UCSD-AML1 (cell line): Measurements from ENCODE around the gene SORL1.

Source experiments
- DNase-seq: peaks from one replicate; lab custom pipeline; 2025; ENCODE audit not compliant: unreplicated experiment; lab: John Stamatoyannopoulos, UW

Gene SORL1

DNA sequence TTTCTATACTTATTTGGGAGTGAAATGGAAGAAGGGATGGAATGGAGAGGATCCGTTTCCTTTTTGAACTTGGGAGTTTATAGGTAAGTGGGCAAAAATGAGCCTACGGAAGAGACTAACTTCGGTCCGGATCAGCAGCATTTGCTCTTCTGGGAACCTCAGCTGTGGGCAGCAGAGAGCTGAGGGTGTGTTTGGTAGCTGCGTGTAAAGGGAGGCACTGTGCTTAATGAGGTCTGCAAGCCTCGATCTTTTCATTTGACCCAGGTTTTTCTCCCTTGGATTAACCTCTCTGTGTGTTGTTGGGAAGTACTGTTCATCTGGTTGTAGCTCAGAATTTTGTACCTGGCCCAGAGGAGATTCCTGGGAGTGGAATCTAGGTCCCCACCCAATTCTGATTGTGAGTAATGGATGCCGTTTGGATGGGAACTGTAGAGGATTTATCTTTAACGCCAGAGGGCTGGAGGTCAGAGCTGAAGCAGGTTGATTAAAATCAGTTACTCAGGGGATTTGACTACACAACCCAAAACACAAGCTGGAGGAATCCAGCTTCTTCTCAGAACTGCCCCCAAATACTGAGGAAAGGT, 202.2 kb downstream of the SORL1 start:
- no peak for DNase-seq

DNA sequence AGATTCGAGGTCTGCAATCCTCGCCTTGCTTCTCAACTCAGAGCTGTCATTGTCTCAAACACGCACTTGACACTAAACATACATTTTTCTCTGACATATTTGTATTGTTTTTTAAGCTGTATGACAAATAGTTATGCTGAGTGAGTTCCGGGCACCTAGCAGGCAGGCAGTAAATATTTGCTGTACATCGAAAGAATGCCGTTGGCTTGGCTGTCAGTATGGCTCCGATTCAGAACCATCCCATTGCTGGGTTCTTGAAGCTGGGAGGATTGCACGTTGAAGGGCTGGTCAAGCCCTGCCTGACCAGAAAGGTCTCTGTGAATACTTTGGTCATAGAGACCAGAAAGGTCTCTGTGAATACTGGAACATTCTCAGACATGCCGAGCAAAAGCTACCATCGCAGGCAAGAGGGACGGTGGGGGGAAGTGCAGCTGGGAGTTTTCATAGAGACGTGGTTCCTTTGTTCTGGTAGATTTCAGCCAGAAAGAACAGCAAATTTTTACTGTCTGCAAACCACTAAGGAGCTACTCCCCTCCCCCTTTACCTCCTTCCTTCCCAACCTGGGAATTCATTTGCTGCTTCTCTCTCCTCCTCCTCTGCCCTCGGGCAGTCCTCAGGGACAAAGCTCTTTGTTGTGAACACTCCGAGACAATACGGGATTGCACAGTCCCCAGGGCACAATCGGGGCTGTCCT, 202.9 kb downstream of the SORL1 start:
- DNase-seq, result no peak

DNA sequence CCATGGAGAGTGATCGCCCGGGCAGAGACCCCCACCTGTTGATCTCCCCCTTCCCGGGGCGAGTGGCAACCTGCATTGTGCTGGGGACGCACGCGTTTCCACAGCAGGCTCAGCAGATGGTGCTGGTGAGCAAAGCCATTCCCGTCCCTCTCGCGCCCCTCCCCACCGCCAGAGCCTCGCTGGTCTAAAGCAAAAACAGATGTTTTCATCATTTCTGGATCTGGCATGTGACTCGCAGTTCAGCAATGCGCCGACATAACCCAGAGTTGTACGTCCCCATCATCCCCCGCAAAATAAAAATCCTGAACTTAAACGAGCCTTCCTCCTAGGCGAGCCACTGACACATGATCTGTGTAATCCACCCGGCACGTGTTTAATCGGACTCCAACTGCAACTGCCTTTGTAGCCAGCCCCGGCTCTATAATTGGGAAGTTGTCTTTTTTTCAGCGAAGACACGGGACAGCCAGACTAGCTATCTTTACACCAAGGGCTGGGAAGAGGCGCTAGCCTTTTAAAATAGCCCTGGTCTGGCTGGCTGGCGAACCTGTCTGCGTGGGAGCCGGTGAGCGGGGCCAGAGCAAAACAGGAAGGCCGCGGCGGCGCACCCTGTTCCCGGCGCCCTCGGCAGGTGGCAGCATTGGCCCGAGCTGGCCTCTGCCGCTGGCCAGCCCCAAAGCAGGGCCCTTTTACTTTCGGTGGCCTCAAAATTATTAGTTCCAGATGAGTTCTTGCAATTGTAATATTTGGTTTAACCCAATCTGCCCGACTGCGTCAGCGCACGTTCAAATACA, 203.6 kb downstream of the SORL1 start:
- peak; percentile 78 for DNase-seq

DNA sequence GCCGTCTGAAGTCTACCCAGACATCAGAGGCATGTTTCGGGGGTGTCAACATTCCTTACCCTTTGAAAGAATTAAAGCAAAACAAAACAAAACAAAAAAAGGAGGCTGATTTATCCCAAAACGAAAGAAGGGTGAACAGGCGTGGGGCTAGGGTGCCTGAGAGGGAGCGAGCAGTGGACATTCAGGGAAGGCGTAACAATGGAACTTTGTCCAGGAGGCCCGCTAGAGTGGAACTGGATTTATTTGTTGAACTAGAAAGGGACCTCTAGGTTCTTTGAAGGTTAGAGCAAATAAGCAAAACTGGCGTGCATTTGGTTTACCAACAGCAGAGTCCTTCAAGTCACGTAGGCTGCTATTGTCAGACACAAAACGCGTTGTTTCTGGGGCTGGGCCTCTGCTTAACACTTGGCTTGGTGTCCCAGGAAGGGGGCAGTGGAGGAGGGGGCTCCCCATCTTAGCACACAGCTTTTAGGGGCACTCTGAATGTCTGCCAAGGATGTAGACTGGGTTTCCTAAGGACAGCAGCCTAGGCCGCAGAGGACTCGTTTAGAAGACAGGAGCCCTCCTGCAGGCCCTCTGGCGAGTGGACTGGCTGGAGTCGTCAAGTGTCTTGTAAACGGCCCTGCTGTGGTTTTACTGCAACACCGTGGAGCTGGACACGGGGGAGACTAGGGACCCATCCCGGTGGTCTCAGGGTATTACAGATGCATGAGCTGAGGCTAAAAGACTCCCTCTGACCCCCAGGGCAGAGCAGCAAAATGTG, 204.4 kb downstream of the SORL1 start:
- DNase-seq, result no peak

DNA sequence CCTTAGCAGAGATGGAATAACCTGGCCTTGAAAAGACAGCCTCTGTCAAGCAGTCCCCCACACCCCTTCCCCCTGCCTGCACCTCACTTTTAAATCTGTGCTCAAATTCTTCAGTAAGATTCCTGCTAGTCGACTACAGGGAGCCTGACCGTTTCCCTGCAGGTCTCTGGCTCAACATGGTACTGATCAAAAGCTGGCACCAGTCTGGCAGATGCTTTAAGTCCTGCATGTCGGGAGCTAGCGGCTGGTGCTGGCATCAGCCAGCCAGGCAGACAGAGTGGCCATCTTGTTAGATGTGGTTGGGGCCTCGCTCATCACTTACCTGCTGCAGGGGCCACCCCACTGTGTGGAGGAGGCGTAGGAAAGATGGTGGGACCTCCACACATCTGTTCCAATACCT, 205.0 kb downstream of the SORL1 start:
- DNase-seq, result no peak

DNA sequence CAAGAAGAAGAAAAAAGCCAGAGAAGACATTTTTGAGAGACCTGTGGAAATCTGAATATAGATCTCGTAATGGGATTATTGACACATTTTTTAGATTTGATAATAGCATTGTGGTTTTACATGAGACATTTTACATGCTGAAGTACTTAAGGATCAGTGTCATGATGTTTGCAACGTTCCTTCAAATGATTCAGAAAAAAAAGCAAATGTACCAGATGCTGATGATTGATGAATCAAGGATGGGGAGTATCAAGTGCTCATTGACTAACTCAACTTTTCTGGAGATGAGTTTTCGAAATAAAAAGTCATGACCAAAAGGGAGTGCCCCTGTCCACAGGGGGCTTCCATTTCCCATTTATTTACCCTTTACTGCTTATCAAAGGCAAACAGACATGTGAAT, 207.7 kb downstream of the SORL1 start:
- DNase-seq, result no peak

DNA sequence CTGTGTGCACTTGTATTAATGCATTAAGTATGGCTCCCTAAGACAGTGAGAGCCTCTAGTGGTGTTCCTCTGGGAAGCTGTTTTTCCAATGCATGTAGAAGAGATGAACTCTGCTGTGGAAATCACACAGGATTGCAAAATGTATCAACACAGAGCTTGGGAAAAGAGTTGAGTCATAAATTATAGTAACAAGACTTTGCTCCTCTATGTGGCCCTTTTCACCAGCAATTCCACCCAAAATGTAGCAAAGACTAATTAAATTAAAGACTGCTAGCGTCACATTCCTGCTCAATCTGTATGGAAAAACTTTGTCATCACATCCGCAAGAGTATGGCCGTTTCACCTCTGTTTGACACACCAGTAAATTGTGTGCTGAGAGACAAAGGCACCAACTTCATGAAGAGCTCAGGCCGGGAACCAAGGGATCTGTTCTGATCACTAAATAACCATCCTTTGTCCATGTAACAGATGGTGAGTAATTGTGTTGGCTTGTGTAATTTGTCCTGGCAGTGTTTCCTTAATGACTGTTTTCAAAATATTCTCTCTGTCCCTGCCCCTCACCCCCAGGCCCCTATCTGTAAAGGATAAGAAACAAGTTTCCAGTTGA, 209.9 kb downstream of the SORL1 start:
- DNase-seq, result no peak

DNA sequence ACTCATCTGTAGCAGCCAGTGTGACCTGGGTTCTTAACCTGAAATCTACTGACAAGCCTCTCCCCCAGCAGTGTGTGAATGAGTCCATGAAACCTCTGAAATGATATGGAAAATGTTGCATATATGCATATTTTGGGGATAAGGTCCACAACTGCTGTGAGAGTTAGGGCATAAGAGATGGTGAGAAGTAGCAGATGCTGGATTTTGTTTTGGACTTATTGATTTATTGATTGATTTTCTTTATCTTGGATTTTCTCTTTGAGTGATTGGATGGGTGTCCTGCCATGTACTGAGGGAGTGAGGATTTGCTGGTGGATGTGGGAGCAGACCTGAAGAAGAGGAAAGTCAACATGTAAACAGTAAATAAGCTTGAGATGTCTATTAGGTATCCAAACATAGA, 212.0 kb downstream of the SORL1 start:
- no peak for DNase-seq

DNA sequence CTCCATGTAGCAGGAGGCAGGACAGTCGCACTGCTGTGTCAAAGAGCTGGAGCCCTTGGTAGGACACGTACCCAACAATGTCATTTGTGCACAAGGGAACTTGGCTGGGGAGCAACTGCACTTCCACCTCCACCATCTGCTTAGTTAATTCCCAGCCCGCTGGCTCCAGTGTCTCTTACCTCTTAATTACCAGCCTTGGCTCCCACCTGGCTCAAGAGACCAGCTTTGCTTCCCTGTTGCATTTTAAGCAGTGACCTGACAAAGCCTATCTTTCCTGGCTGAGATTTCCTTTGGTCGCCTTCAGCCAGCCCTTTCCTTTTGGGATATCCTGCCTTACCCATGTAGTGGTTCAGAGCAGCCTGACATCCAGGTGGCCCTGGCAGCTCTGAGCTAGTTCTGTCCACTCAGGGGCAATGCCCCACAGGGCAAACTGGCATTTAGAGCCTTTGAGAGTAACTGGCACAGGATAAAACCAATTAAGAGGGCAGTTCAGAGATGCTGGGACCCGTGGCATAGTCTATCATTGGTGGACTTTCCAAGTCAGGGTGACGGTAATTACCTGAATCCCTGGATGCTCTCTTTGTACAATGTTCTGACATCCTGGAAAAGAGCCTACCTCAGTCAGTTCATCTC, 213.2 kb downstream of the SORL1 start:
- no peak for DNase-seq

DNA sequence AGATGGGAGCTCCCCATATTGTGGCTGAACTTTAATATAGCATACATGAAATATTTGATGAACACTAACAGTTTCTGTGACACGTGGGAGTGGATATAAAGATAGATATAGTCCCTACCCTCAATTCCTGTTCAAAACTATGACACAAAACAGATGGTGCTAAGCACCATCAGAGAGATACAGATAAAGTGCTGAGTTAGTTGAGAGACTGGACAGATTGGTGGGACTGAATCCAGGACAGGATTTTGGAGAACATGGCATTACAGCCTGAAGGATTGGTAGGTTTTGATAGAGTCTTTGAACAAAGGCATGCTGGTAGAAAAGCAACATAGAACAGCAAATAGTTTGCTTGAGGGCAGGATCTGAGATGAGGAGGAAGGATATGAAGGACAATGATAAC, 215.7 kb downstream of the SORL1 start:
- no peak for DNase-seq

DNA sequence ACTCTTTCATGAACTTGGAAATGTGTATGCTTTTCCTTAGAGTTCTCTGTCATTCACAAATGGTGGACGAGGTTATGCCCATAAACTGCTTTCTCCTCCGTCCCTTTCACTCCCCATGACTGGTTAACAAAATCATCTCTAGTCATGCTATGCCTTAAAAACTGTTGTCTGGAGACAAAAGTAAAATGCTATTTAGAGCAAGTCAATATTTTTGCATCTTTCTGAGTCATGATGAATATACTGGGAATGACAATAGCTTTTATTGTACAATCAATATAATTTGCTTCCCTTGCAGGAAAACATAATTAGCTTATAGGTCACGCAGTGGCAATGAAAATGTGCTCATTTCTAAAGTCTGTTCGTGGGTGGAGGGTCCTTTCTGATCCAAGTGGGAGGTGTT, 217.3 kb downstream of the SORL1 start:
- no peak for DNase-seq

DNA sequence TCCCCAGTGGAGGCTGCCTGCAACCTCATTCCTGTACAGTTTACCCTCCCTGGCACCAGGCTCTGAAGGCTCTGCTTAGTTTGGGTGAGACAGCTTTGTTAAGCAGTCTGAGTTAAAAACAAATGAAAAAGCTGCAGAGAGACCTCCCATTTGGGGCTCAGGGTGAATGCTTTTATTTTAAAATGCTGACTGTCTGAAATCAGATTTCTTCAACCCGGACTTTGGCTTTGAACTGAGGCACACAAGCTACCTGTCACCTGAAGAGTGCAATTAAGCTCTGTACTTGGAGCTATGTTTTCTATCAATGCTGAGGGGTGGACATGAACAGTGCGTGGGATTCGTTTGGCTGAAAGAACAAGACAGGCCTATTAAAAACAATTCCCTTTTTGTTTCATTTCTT, 218.2 kb downstream of the SORL1 start:
- DNase-seq, result no peak

DNA sequence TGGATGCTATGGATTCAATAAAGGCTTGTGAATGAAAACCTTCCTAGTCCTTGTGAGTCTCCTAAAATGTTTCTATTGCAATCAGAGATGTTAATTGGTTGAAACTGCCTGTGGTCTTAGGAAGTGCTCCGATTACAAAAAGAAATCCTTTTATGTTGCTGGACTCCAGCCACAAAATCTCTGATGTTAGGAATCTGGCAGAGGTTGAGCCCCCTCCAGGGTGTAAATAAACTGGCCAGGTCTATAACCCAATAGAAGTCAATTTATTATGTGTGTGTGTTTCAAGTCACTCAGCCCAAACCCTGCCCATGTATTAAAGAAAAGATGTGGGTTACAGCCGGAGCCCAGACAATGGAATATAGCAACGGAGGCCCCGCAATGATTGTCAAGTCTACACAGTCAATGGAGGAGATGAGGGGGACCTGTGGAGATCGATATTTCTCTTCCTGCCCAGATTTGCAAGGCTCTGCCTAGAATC, 218.7 kb downstream of the SORL1 start:
- DNase-seq, result no peak

DNA sequence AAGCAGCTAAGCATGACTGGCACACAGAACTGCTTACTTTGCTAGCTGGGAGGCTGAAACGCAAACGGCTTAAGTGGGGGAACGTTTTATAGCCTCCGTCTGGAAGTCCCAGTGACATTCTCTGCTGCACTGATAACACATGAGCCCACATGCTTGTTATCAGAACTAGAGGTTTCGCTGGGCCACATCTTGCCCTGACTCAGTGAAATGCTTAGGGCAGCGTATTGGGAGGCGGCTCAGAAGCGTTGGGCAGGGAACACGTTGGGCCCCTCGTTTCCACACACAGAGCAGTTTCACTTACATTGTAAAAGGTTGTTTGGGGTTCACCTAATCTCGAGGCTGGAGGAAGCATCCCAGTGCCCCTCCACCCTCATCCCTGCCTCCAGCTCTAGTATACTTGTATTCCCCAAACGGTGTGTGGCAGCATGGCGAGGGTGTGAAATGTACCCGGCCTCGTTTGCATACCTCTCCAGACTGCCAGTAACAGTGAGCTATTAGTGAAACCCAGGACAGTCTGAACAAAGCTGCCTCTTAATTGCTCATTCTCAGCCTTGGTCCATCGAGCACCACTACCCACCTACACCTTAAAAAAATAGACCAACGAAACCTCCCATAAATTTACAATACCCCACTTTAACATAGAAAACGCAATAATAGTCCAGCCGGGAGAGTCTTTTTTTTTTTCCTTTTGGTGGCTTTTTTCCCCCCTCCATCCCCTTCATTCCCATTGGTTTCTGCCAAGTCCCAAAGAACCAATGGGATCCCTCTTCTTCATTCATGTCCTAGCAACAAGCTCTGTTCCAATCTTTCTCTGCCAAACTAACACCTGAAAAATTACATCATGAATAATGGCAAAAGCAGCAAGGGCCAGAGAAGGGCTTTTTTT, 219.4 kb downstream of the SORL1 start:
- DNase-seq, result no peak

DNA sequence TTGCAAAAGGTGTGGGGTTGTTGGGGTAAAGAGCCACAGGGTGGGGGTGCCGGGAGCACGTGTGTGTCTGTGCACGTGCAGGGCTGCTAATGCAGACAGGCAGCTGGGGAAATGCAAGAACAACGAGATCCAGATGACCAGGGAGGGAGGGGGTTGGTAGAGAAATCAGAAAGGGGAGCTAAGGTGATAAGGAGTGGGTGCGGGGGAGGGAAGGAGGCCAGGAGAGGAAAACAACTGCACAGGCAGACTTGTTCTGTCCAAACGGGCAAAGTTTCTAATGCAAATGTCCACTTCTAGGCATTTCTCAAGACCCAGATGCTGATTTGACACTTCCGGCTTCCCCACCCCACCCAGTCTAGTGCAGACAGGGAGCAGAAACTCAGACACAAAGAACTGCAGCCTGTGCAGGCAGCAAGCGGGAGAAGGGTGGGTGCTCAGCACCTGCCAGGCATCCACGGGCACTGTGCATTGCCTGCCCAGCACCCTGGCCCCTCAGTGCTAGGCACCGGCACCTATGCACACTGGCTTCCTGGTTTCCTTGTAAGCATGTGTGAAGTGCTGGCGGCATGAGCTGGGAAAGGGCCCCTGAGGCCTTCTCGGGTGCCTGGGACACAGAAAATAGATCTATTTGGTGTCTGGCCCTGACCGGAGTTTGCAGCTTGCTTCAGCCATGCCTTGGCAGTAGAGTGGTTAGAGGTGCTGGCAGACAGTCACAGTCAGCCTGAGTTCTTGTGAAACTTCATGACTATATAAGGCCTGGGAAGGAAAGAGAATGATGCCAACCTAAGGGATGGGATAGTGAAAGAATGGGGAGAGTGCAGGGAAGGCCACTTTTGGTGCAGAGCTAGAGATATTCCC, 220.7 kb downstream of the SORL1 start:
- no peak for DNase-seq

DNA sequence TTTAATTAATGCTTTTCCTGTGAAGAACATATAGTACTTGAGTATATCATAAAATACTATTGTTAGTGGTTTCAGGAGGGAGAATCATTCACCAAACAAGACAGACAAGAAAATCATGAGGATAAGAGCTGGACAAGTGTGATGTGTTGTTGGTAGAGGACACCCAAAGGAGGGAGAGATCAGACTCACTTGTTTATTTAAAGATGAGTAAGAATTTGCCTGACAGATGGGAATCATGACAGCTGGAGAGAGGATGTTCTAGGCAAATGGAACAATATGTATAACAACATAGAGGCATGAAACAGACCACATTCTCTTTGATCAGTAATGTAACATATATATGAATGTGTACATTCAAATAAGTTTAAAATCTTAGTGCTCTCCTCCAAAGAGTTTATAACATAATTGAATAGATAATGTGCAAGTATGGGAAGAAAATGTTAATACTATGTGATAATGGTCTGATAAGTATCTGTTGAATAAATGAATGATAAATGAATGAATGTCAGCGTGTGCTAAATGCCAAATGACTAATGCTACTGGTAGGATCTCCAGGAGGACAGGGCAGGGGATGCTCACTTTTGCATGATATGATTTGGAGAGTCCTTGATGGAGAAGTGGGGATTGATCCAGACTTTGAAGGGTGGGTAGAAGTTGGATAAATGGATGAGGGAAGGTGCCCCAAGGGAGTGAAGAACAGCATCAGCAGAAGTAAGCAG, 229.6 kb downstream of the SORL1 start:
- no peak for DNase-seq
